Stimulated activated CD4-positive, alpha-beta T cell treated with anti-CD3 and anti-CD28 coated beads, Interleukin-15, amount 100 ng/mL, for 24 hours (primary cell): ENCODE data around the gene OR4E2.
"Not testable (repeated sequence)": the region's sequence is repeated elsewhere in the genome, so short reads cannot be mapped to it uniquely, and the experiment has no call there.

Experiments used
- DNase-seq: peaks from one replicate; pipeline ENCODE4 v3.0.0-alpha.2; 2020

The OR4E2 gene

DNA sequence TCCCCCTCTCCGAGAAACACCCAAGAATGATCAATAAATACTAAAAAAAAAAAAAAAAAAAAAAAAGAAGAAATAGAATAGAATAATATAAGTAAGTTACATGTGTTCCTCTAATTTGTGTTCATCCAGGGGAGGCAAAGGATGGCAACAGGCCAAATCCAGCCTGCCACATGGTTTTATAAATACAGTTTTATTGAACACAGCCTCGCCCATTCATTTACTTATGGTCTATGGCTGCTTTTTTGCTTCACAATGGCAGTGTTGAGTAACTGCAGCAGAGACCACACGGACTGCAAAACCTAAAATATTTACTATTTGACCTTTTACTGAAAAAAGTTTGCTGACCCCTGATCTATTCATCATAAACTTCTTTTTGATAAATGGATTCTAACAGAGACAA, 44.9 kb downstream of the OR4E2 start:
- not testable (repeated sequence) for DNase-seq

DNA sequence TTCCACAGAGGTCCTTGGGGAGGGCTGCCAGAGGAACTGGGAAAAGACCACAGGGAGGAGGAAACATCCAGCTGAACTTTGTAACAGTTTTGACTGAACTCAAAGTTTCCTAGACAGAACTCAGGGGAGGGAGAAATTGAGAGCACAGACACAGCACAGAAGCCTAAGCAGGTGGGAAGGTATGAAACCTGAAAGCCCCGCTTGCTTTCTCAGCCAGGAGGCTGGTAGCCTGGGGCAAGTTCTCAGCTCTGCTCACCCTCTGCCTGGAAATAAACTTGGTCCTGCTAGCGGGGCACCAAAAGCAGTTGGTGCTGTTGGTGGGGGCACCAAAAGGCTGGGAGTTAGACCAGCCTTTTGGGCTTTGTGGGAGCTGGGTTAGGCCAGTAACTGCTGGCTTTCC, 45.9 kb downstream of the OR4E2 start:
- no peak for DNase-seq

DNA sequence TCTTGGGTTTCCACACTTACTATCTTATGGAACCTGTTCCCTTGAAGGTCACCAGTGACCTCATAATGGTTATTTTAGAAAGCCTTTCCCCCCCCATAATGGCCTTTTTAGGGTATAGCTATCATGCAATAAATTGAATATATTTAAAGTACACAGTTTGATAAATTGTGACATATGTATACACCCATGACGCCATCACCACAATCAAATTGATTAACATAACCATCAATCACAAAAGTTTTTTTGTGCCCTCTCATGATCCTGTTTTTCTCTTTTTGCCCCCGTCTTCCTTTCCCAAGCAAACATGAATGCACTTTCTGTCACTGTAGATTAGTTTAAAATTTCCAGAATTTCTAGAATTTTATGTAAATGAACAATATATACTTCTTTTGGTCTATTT, 48.7 kb downstream of the OR4E2 start:
- DNase-seq = no peak

DNA sequence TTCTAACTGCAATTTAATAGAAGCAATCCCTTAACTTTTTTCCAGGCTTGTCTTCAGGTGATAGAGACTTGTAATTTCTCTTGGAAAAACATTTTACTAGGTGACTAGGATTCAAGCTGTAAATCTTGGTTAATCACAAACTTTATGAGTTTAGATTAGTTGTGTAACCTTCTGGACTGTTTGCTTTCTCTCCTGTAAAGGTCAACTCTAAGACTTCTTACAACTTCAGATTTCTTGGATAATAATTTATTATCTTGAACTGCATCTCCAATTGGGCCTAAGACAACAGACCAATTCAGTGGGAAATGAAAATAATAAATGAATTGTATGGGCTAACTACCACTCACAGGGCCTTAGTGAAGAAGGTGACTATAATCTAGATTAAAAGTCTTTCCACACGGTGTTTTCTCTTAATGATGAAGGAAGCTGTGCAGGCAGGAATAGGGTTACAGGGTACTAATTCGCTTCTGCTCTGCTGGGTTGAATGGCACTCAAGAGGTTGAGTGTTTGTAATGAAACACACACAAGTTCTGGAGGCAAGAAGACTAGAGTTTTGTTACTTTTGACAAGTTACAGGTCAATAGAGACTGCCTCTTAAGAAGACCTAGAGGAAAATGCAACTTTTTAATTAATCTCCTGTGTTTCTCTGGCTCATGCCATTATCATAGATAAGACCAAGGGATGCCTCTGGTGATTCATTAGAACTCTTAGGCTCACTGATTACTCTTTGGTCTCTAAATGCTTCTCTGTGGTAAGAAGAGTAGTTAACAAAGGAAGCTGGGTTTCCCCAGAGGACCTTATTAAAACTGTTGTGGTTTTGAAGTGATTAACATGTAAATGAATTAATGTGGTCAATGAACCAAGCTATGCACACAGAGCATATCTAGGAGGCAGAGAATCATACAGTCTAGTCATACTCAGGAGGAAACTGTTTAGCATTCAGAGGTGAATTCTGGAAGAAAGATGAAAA, 50.0 kb downstream of the OR4E2 start:
- DNase-seq = no peak

DNA sequence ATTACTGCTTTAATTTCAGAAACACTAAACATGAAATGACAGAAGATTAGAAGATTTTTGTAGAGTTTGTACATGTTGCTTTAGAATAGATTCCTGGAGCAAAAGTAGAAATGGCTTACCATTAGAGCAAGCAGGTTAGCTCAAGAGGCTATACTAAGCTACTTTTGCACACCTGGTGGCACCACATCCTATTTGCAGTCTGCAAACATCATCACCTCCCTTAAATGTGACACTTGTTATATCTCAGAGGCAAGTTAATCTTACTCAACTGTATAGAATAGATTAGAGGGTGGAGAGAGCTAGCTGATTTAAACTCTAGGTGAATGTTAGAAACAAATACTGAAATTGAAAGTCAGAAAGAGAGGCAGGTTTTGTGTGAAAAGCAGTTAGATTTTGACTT, 50.7 kb downstream of the OR4E2 start:
- DNase-seq = no peak

DNA sequence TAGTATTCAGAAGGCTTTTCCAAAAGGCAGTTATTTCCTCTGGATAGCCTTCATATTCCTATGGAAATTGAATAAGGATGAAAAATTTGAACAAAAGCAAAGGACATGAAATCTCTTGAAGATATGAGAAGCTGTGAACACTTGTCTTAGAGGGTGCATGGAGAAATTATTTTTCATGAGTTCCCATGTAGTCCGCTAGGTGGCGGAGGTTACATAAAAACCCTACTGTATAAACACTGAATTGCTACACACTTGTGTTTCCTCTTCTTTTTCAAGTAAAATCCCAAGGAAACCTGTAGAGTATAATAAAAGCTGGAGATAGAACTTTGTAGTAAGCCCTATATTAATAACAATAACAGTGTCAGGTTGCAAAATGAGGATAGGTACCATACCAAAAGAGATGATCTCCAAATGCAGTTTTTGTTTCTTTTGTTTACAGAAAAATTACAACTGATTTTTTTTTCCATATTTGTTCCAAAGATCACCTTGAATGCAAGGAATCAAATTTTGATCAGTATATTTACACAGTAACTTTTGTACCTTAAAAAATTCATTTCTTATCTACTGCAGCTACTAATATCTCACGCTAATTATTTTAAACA, 57.8 kb downstream of the OR4E2 start:
- DNase-seq = peak; percentile 32

DNA sequence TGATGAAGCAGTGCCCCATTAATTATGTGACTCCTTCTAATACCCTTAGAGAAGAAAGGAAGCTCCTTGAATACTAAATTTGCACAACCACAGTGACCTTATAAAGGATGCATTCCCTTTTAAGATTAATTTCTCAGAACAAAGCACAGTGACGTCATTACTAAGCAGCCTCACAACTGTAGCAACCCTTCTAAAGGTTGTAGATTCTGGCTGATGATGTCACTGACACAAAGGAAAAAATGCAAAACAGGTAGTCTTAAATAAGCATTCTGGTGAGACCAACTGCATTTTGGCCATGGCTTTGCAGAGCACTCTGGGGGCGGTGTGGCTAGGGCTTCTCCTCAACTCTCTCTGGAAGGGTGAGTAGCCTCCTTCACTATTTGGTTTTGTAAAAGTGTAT, 58.4 kb downstream of the OR4E2 start:
- DNase-seq = no peak

DNA sequence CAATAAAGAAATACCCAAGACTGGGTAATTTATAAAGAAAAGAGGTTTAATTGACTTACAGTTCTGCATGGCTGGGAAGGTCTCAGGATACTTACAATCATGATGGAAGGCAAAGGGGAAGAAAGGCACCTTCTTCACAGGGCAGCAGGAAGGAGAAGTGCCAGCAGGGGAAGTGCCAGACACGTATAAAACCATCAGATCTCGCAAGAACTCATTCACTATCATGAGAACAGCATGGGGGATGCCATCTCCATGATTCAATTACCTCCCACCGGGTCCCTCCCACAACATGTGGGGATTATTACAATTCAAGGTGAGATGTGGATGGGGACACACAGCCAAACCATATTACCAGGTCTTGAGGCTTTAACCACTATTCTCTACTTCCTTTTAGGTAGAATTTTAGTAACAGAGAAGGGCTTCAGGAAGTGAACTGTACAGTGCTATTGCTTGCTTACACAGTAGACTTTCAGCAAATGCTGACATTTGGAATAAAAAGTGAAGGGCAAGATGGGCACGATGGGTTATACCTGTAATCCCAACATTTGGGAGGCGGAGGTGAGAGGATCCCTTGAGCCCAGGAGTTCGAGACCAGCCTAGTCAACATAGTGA, 60.8 kb downstream of the OR4E2 start:
- no peak for DNase-seq
